GM12878 (cell line): Measurements from ENCODE around the gene CDKL5. TPM values are rescaled to one million over a fixed set of nuclear protein-coding genes. Genes with fewer than 3 reads are reported as not detected.

ENCODE experiments used
- ATAC-seq: fragments of 200-7000 bp; cut with Tn5 transposase; 3 replicates; pipeline ENCODE4 v1.9.1; 2020; ENCODE audit warnings: mild to moderate bottlenecking, moderate library complexity
- BruUV-seq: library from RNA; stranded (reverse); fragments of 400-500 nt; replicated peaks from 2 replicates; lab custom pipeline; 2021; lab: Mats Ljungman, UMichigan
- CTCF ChIA-PET: fragments of 300-600 bp; sonication (Branson Sonifier 250); formaldehyde crosslinking; extraction: SDS; loops from one replicate; lab custom pipeline; 2021; ENCODE audit warnings: inconsistent platforms; lab: Yijun Ruan, JAX
- POLR2A ChIA-PET: fragments of 350-600 bp; formaldehyde crosslinking; extraction: SDS; loops from one replicate; lab custom pipeline; 2021; ENCODE audit warnings: inconsistent platforms; lab: Charles Lee
- RAD21 ChIA-PET: fragments of 300-600 bp; sonication (Branson Sonifier 250); formaldehyde crosslinking; loops from one replicate; lab custom pipeline; 2023; ENCODE audit warnings: antibody characterized with exemption; ENCODE audit not compliant: unreplicated experiment; lab: Charles Lee
- SMC1A ChIA-PET: fragments of 300-600 bp; sonication (Branson Sonifier 250); formaldehyde crosslinking; loops from one replicate; lab custom pipeline; 2023; ENCODE audit not compliant: unreplicated experiment, uncharacterized antibody; lab: Charles Lee
- DNase-seq: peaks from one replicate; pipeline ENCODE4 v3.0.0-alpha.2; 2011; ENCODE audit warnings: low read depth, low spot score
- FAIRE-seq: peaks from 3 replicates; lab custom pipeline; 2011; peaks lifted over from hg19 to GRCh38; lab: Jason Lieb, UNC
- H2AFZ ChIP-seq: 2 replicates; pipeline ENCODE4 v1.6.0; 2011; ENCODE audit warnings: low read depth, low read length, control low read depth; ENCODE audit not compliant: control insufficient read depth
- H3K27ac ChIP-seq: 2 replicates; pipeline ENCODE4 v1.5.1; 2011; ENCODE audit warnings: control low read depth; ENCODE audit not compliant: control insufficient read depth, insufficient read depth
- H3K27me3 ChIP-seq, 2 experiments: replicated peaks in 1 of 2; 2 replicates each; pipeline versions ENCODE4 v1.6.0 to v1.6.1; 2011; ENCODE audit warnings: low read length in 1 of 2; ENCODE audit not compliant: control insufficient read depth in 2 of 2, insufficient read depth in 2 of 2
- H3K36me3 ChIP-seq, 2 experiments: 2 replicates each; pipeline ENCODE4 v1.5.1; 2011; ENCODE audit warnings: low read length in 1 of 2; ENCODE audit not compliant: control insufficient read depth in 2 of 2, insufficient read depth in 2 of 2
- H3K4me1 ChIP-seq: 2 replicates; pipeline ENCODE4 v1.6.1; 2011; ENCODE audit warnings: mild to moderate bottlenecking, low read length, moderate library complexity, mixed read lengths; ENCODE audit not compliant: control insufficient read depth, insufficient read depth
- H3K4me2 ChIP-seq: 2 replicates; pipeline ENCODE4 v1.6.0; 2011; ENCODE audit warnings: control low read depth; ENCODE audit not compliant: control insufficient read depth, insufficient read depth
- H3K4me3 ChIP-seq: fragments of 200-600 bp; sonication (generic); 2 replicates; pipeline ENCODE4 v1.5.1; 2016
- H3K79me2 ChIP-seq: 2 replicates; pipeline ENCODE4 v1.6.0; 2011; ENCODE audit warnings: low read length; ENCODE audit not compliant: control insufficient read depth, insufficient read depth
- H3K9ac ChIP-seq: 2 replicates; pipeline ENCODE4 v1.8.0; 2011; ENCODE audit warnings: low read length, control low read depth, mixed read lengths; ENCODE audit not compliant: control insufficient read depth, insufficient read depth
- H3K9me3 ChIP-seq: replicated peaks from 3 replicates; pipeline ENCODE4 v1.5.1; 2011; ENCODE audit warnings: mild to moderate bottlenecking, low read length; ENCODE audit not compliant: control insufficient read depth, insufficient read depth
- H4K20me1 ChIP-seq: 2 replicates; pipeline ENCODE4 v1.6.0; 2011; ENCODE audit not compliant: control insufficient read depth, insufficient read depth
- ASH2L ChIP-seq: fragments of 300-600, 200-600 bp; sonication (generic); IDR thresholded peaks from 2 replicates; pipeline ENCODE4 v1.6.1; 2017; ENCODE audit warnings: low read depth, mild to moderate bottlenecking, borderline replicate concordance
- CBFB ChIP-seq: IDR thresholded peaks from 2 replicates; pipeline ENCODE4 v1.6.1; 2016; ENCODE audit warnings: antibody characterized with exemption, low read depth
- CEBPB ChIP-seq, 2 experiments: fragments of 150-350 bp in 1 of 2; IDR thresholded peaks; 2 replicates each; pipeline ENCODE4 v1.6.1; 2012 to 2014; ENCODE audit warnings: low read depth in 2 of 2, low read length in 2 of 2, borderline replicate concordance in 1 of 2, inconsistent platforms in 1 of 2
- CHD1 ChIP-seq: IDR thresholded peaks from 2 replicates; pipeline ENCODE4 v1.6.1; 2012; ENCODE audit warnings: low read depth, low read length, improper control_type of control experiment
- E2F4 ChIP-seq: IDR thresholded peaks from 2 replicates; pipeline ENCODE4 v1.6.1; 2012; ENCODE audit warnings: low read depth, low read length, improper control_type of control experiment
- ESRRA ChIP-seq: IDR thresholded peaks from 2 replicates; pipeline ENCODE4 v1.6.1; 2012; ENCODE audit warnings: mild to moderate bottlenecking, low read length, improper control_type of control experiment
- EZH2 ChIP-seq: IDR thresholded peaks from 2 replicates; pipeline ENCODE4 v1.6.1; 2012; ENCODE audit warnings: low read depth, mild to moderate bottlenecking, control low read depth, inconsistent platforms, low read length, borderline replicate concordance; ENCODE audit not compliant: control insufficient read depth
- FOXK2 ChIP-seq: fragments of 450-650 bp; IDR thresholded peaks from 2 replicates; pipeline ENCODE4 v1.6.1; 2017; ENCODE audit warnings: mild to moderate bottlenecking, moderate library complexity
- HDGF ChIP-seq: fragments of 450-650 bp; IDR thresholded peaks from 2 replicates; pipeline ENCODE4 v1.6.1; 2016; ENCODE audit warnings: antibody characterized with exemption
- IRF4 ChIP-seq: IDR thresholded peaks from 2 replicates; pipeline ENCODE4 v1.6.1; 2011; ENCODE audit warnings: low read depth, low read length
- IRF5 ChIP-seq: fragments of 450-650 bp; IDR thresholded peaks from 2 replicates; pipeline ENCODE4 v1.6.1; 2017; ENCODE audit warnings: borderline replicate concordance
- KLF5 ChIP-seq: fragments of 450-650 bp; IDR thresholded peaks from 2 replicates; pipeline ENCODE4 v1.6.1; 2014; ENCODE audit warnings: mild to moderate bottlenecking; ENCODE audit not compliant: partially characterized antibody
- MEF2A ChIP-seq: IDR thresholded peaks from 2 replicates; pipeline ENCODE4 v1.6.1; 2011; ENCODE audit warnings: low read depth, mild to moderate bottlenecking, low read length, moderate library complexity; ENCODE audit not compliant: insufficient read depth
- NRF1 ChIP-seq: conservative IDR thresholded peaks from 2 replicates; pipeline ENCODE4 v1.6.1; 2011; ENCODE audit warnings: mild to moderate bottlenecking, low read depth, low read length, improper control_type of control experiment
- POLR2A ChIP-seq: IDR thresholded peaks from 2 replicates; pipeline ENCODE4 v1.6.1; 2011; ENCODE audit warnings: low read depth, mild to moderate bottlenecking, low read length
- RAD21 ChIP-seq: IDR thresholded peaks from 2 replicates; pipeline ENCODE4 v1.6.1; 2011; ENCODE audit warnings: mild to moderate bottlenecking, low read depth, low read length, moderate library complexity; ENCODE audit not compliant: insufficient read depth
- RB1 ChIP-seq: fragments of 450-650 bp; formaldehyde crosslinking; IDR thresholded peaks from 2 replicates; pipeline ENCODE4 v1.6.1; 2017; ENCODE audit warnings: mild to moderate bottlenecking, borderline replicate concordance
- STAT3 ChIP-seq: IDR thresholded peaks from 2 replicates; pipeline ENCODE4 v1.6.1; 2011; ENCODE audit warnings: low read depth, low read length, improper control_type of control experiment
- SUZ12 ChIP-seq: fragments of 200-600 bp; sonication (generic); IDR thresholded peaks from one replicate; pipeline ENCODE4 v1.6.1; 2018; ENCODE audit warnings: antibody characterized with exemption, mild to moderate bottlenecking; ENCODE audit not compliant: unreplicated experiment
- ZNF24 ChIP-seq: fragments of 450-650 bp; IDR thresholded peaks from 2 replicates; pipeline ENCODE4 v1.6.1; 2017; ENCODE audit warnings: antibody characterized with exemption, mild to moderate bottlenecking
- WGBS: methylation state at CpG from one replicate; pipeline ENCODE4 v1.1.6; 2016; ENCODE audit warnings: low lambda C conversion rate; ENCODE audit not compliant: insufficient replicate concordance, insufficient coverage; ENCODE audit errors: missing lambda C conversion rate; 5-methylcytosine and 5-hydroxymethylcytosine counted together
- in situ Hi-C: fragments of 300-500 bp; cut with MboI; formaldehyde crosslinking; loops from 9 replicates; pipeline ENCODE4 v1.14.3; 2018; ENCODE audit warnings: mixed read lengths
- intact Hi-C: fragments of 100-400 bp; cut with micrococcal nuclease; formaldehyde crosslinking; loops from one replicate; pipeline ENCODE4 v1.14.2; 2022; ENCODE audit not compliant: unreplicated experiment
- polyA plus RNA-seq, 11 experiments: library from polyadenylated mRNA; depleted of rRNA in 4 of 11; unstranded in 6 of 11; stranded (reverse) in 5 of 11; fragments of >200 nt; fragmentation: Nextera tagmentation in 4 of 11; fragmentation: Illumina TruSeq in 1 of 11; extraction: Ambion mirVana in 4 of 11; extraction: Trizol in 1 of 11; gene quantifications; 1 replicate in 1 of 11; 2 replicates in 10 of 11; pipeline versions ENCODE4 v1.2.1 to v1.2.3, GENCODE V29; 2011 to 2016; ENCODE audit warnings: inconsistent platforms in 2 of 11, missing spikeins in 2 of 11, low read depth in 1 of 11
- total RNA-seq, 4 experiments: library from RNA; depleted of rRNA in 3 of 4; stranded (reverse); fragments of >200 nt in 3 of 4; fragmentation: Illumina TruSeq in 1 of 4; extraction: Trizol in 1 of 4; gene quantifications; 2 replicates each; pipeline versions ENCODE4 v1.2.1 to v1.2.3, GENCODE V29; 2013 to 2021

Gene CDKL5
- total and polyA plus RNA-seq, 10 of the 15 experiments (the other 5 are each of a cell fraction or from before 2014, with no cell fraction given): 1.4 to 14.5 (median 6.3) TPM

- Histone ChIP-seq H3K27ac (no peak overlapping the region), H3K9ac (no peak overlapping the region), H4K20me1 (no peaks in the 10 kb centered on the region), H3K4me2 (no peak overlapping the region), H2AFZ (no peak overlapping the region), H3K79me2 (no peaks in the 10 kb centered on the region), H3K4me1 (no peaks in the 10 kb centered on the region), H3K9me3 (no peaks in the 10 kb centered on the region), H3K27me3 (no peaks in the 10 kb centered on the region), H3K36me3 (no peaks in the 10 kb centered on the region), H3K4me3 (no peak overlapping the region)
- in situ Hi-C loops: no loop called here
- WGBS: 91% methylated on average over 3 of the region's 3 CpGs
- POLR2A ChIA-PET: no interaction called here
- DNase-seq (no peak), FAIRE-seq (no peak), ATAC-seq (no peak)
- TF ChIP-seq KLF5 (no peak), ZNF24 (no peak), IRF5 (no peak), IRF4 (no peak), CHD1 (no peak), FOXK2 (no peak), STAT3 (no peak)
- intact Hi-C loops: no loop called here
- RAD21 ChIA-PET: no interaction called here
- CTCF ChIA-PET: no interaction called here
- SMC1A ChIA-PET: no interaction called here
- no TSS peak for BruUV-seq
Measured at GRCh38 chrX:18448416-18448815, 23.0 kb downstream of the CDKL5 start.

- ChIA-PET RAD21 (no interaction called here), POLR2A (no interaction called here), SMC1A (no interaction called here), CTCF (no interaction called here)
- intact Hi-C loops (no loop called here), in situ Hi-C loops (no loop called here)
- H3K27me3 ChIP-seq: no peaks in the 10 kb centered on the region
- H3K9ac ChIP-seq: no peak overlapping the region
- WGBS: 49% methylated on average over 4 of the region's 4 CpGs
- FAIRE-seq (no peak), ATAC-seq (no peak), DNase-seq (no peak)
- no peaks in the 10 kb centered on the region for H3K4me1 ChIP-seq
- no peaks in the 10 kb centered on the region for H4K20me1 ChIP-seq
- no peaks in the 10 kb centered on the region for H3K9me3 ChIP-seq
- no peak overlapping the region for H3K27ac ChIP-seq
- no peaks in the 10 kb centered on the region for H3K36me3 ChIP-seq
- no TSS peak for BruUV-seq
- H2AFZ ChIP-seq: no peak overlapping the region
- H3K79me2 ChIP-seq: no peaks in the 10 kb centered on the region
- H3K4me3 ChIP-seq: no peak overlapping the region
- H3K4me2 ChIP-seq: no peak overlapping the region
- TF ChIP-seq NRF1: no peak
- TF ChIP-seq E2F4: no peak
- no peak for TF ChIP-seq EZH2
- TF ChIP-seq POLR2A: no peak
- TF ChIP-seq MEF2A: no peak
- TF ChIP-seq HDGF: no peak
- TF ChIP-seq RB1: no peak
- no peak for TF ChIP-seq SUZ12
- TF ChIP-seq RAD21: no peak
- no peak for TF ChIP-seq ESRRA
- TF ChIP-seq CEBPB (IDR thresholded peaks at IDR 0.05; ENCODE audit: borderline replicate concordance in 1 of 2, low read depth in 2 of 2, low read length in 2 of 2): no peak
- TF ChIP-seq CBFB: no peak
- TF ChIP-seq ASH2L: no peak
Measured at GRCh38 chrX:18449236-18449635, 23.8 kb downstream of the CDKL5 start.
